ENCODE results near the gene MPPED2.

GRCh38 chr11:30477061-30477460 lies 109.1 kb downstream of the MPPED2 start:
- no peak for TF ChIP-seq CTCF (conservative IDR thresholded peaks at IDR 0.05 in 1 of 2, IDR thresholded peaks at IDR 0.05 in 1 of 2; ENCODE audit: extremely low read depth in 1 of 2, insufficient read depth in 1 of 2, low read depth in 1 of 2, low read length in 2 of 2)
- no peak for TF ChIP-seq EZH2 (IDR thresholded peaks at IDR 0.05; ENCODE audit: borderline replicate concordance, low read length)

Measured in mammary epithelial cell (primary cell).